HepG2 (cell line): ENCODE data around the gene RBX1. TPM values are rescaled to one million over a fixed set of nuclear protein-coding genes. Genes with fewer than 3 reads are reported as not detected.

Experiments used
- KIAA2018 ChIP-seq: sonication (generic); formaldehyde crosslinking; IDR thresholded peaks from 2 replicates; pipeline ENCODE4 v1.5.0; 2020; ENCODE audit warnings: mild to moderate bottlenecking, missing genetic modification reagents, borderline replicate concordance
- RFX3 ChIP-seq: IDR thresholded peaks from 2 replicates; pipeline ENCODE4 v1.6.1; 2016; ENCODE audit warnings: missing biosample characterization, missing genetic modification reagents
- ZNF362 ChIP-seq: sonication (generic); formaldehyde crosslinking; IDR thresholded peaks from 2 replicates; pipeline ENCODE4 v1.4.0; 2020; ENCODE audit warnings: missing genetic modification reagents, mild to moderate bottlenecking, borderline replicate concordance
- ZNF646 ChIP-seq: sonication (generic); formaldehyde crosslinking; IDR thresholded peaks from 2 replicates; pipeline ENCODE4 v1.9.0; 2021; ENCODE audit warnings: mild to moderate bottlenecking, missing genetic modification reagents
- ZNF652 ChIP-seq: IDR thresholded peaks from 2 replicates; pipeline ENCODE4 v1.6.1; 2016; ENCODE audit warnings: low read depth, borderline replicate concordance
- polyA plus RNA-seq, 8 experiments: library from polyadenylated mRNA; depleted of rRNA in 3 of 8; stranded (reverse) in 7 of 8; unstranded in 1 of 8; fragments of >200 nt; fragmentation: Illumina TruSeq in 4 of 8; extraction: Trizol in 4 of 8; gene quantifications; 2 replicates each; pipeline versions ENCODE4 v1.2.1 to v1.2.3, GENCODE V29; 2011 to 2016; ENCODE audit warnings: low read depth in 4 of 8, missing spikeins in 1 of 8, mixed read lengths in 1 of 8; ENCODE audit not compliant: insufficient read depth in 1 of 8
- total RNA-seq, 5 experiments: library from RNA; depleted of rRNA; stranded (reverse); fragments of >200 nt; fragmentation: Illumina TruSeq; extraction: Trizol; gene quantifications; 2 replicates each; pipeline ENCODE4 v1.2.3, GENCODE V29; 2016; ENCODE audit warnings: low read depth in 1 of 5

The RBX1 gene
- total and polyA plus RNA-seq, 2 of the 13 experiments (the other 11 are each of a cell fraction or from before 2014, with no cell fraction given): 84.9 to 90.2 TPM

GRCh38 chr22:41001722-41002122 lies 50.5 kb downstream of the RBX1 start (continued):
- TF ChIP-seq KIAA2018 (CRISPR knock-in tag) (no peak), RFX3 (peak; percentile 51; the same call in 1 of the 2 replicates), ZNF646 (CRISPR knock-in tag) (no peak), ZNF652 (CRISPR knock-in tag) (peak; percentile 89), ZNF362 (0 out of 2 replicates have a peak, but pooled peaks have one; percentile 28)
- TF ChIP-seq, all 625 proteins: peak for 5
